ENCODE data around the gene ZNF664. TPM values are rescaled to one million over a fixed set of nuclear protein-coding genes. Genes with fewer than 3 reads are reported as not detected.

The ZNF664 gene
- total and polyA plus RNA-seq, 9 of the 15 experiments (the other 6 are each of a cell fraction or from before 2014, with no cell fraction given): 3.3 to 101 (median 63.6) TPM

GRCh38 chr12:123972457-123973401, at the start of gene ZNF664, which contains the start of gene CCDC92 (continued):
- TF ChIP-seq RFX7 (CRISPR knock-in tag; IDR thresholded peaks at IDR 0.05) (no peak), MTA2 (IDR thresholded peaks at IDR 0.05; ENCODE audit: low read depth) (no peak), ZNF764 (CRISPR knock-in tag; IDR thresholded peaks at IDR 0.05; ENCODE audit: low read depth) (no peak), HINFP (tag; conservative IDR thresholded peaks at IDR 0.05; ENCODE audit: low read depth) (no peak), SRF (CRISPR knock-in tag; IDR thresholded peaks at IDR 0.05) (no peak), TAF9B (IDR thresholded peaks at IDR 0.05; ENCODE audit: partially characterized antibody) (no peak), POLR2G (IDR thresholded peaks at IDR 0.05; ENCODE audit: low read depth, low read length) (peak; percentile 82), DMBX1 (CRISPR knock-in tag; IDR thresholded peaks at IDR 0.05; ENCODE audit: borderline replicate concordance) (no peak), ZNF707 (CRISPR knock-in tag; conservative IDR thresholded peaks at IDR 0.05) (no peak), MEF2A (IDR thresholded peaks at IDR 0.05; ENCODE audit: control insufficient read depth, low read depth, low read length) (no peak), TEAD1 (CRISPR knock-in tag; IDR thresholded peaks at IDR 0.05) (no peak), MAFG (tag; conservative IDR thresholded peaks at IDR 0.05) (no peak), SOX6 (IDR thresholded peaks at IDR 0.05) (no peak), NCOA1 (IDR thresholded peaks at IDR 0.05; ENCODE audit: low read depth) (no peak), FOXA3 (CRISPR knock-in tag; conservative IDR thresholded peaks at IDR 0.05 in 1 of 2, IDR thresholded peaks at IDR 0.05 in 1 of 2) (no peak), YY1 (IDR thresholded peaks at IDR 0.05; ENCODE audit: borderline replicate concordance in 1 of 3, control insufficient read depth in 1 of 3, extremely low read depth in 1 of 3, insufficient read depth in 3 of 3, insufficient read length in 1 of 3, insufficient replicate concordance in 2 of 3, low read depth in 1 of 3, low read length in 2 of 3) (peak in 1 of 3 experiments; percentile 2), MITF (IDR thresholded peaks at IDR 0.05) (no peak), NRF1 (conservative IDR thresholded peaks at IDR 0.05 in 1 of 2, IDR thresholded peaks at IDR 0.05 in 1 of 2) (peak; percentile 87 to 88), ZNF134 (CRISPR knock-in tag; conservative IDR thresholded peaks at IDR 0.05) (peak; percentile 64; the same call in 1 of the 2 replicates), NCOA2 (IDR thresholded peaks at IDR 0.05; ENCODE audit: partially characterized antibody in 2 of 2) (no peak), ZNF778 (CRISPR knock-in tag; IDR thresholded peaks at IDR 0.05) (no peak)
- TF ChIP-seq, protein P1, sequence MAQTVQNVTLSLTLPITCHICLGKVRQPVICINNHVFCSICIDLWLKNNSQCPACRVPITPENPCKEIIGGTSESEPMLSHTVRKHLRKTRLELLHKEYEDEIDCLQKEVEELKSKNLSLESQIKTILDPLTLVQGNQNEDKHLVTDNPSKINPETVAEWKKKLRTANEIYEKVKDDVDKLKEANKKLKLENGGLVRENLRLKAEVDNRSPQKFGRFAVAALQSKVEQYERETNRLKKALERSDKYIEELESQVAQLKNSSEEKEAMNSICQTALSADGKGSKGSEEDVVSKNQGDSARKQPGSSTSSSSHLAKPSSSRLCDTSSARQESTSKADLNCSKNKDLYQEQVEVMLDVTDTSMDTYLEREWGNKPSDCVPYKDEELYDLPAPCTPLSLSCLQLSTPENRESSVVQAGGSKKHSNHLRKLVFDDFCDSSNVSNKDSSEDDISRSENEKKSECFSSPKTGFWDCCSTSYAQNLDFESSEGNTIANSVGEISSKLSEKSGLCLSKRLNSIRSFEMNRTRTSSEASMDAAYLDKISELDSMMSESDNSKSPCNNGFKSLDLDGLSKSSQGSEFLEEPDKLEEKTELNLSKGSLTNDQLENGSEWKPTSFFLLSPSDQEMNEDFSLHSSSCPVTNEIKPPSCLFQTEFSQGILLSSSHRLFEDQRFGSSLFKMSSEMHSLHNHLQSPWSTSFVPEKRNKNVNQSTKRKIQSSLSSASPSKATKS (CRISPR knock-in tag; IDR thresholded peaks at IDR 0.05): no peak
